NT2/D1 (cell line): ENCODE measurements around the gene SMIM13.

Experiments used
- DNase-seq: peaks from one replicate; pipeline ENCODE4 v3.0.0-alpha.2; 2011; ENCODE audit warnings: low read depth, low spot score
- H3K27me3 ChIP-seq: 2 replicates; pipeline ENCODE4 v1.6.0; 2011; ENCODE audit warnings: mild to moderate bottlenecking; ENCODE audit not compliant: insufficient read length, insufficient read depth
- H3K36me3 ChIP-seq: 2 replicates; pipeline ENCODE4 v1.6.1; 2011; ENCODE audit warnings: mild to moderate bottlenecking, low read length, mixed read lengths; ENCODE audit not compliant: insufficient read depth, insufficient read length
- H3K4me1 ChIP-seq: 2 replicates; pipeline ENCODE4 v1.5.1; 2011; ENCODE audit not compliant: insufficient read depth, insufficient read length
- H3K4me3 ChIP-seq: 2 replicates; pipeline ENCODE4 v1.5.1; 2011; ENCODE audit warnings: low read depth; ENCODE audit not compliant: insufficient read length
- H3K9ac ChIP-seq: 2 replicates; pipeline ENCODE4 v1.6.0; 2011; ENCODE audit warnings: low read depth; ENCODE audit not compliant: insufficient read length
- H3K9me3 ChIP-seq: 2 replicates; pipeline ENCODE4 v1.5.1; 2011; ENCODE audit warnings: mild to moderate bottlenecking, low read length; ENCODE audit not compliant: insufficient read depth
- SUZ12 ChIP-seq: IDR thresholded peaks from 2 replicates; pipeline ENCODE4 v1.6.1; 2011; ENCODE audit not compliant: insufficient read length, insufficient read depth; ENCODE audit errors: extremely low read depth
- YY1 ChIP-seq: IDR thresholded peaks from 2 replicates; pipeline ENCODE4 v1.6.1; 2011; ENCODE audit not compliant: insufficient read length, insufficient read depth
- ZNF274 ChIP-seq: IDR thresholded peaks from 2 replicates; pipeline ENCODE4 v1.6.1; 2011; ENCODE audit warnings: mild to moderate bottlenecking, low read depth, low read length

Gene SMIM13

GRCh38 chr6:11139051-11139960, 45.7 kb downstream of the SMIM13 start:
- no peaks in the 10 kb centered on the region for H3K9me3 ChIP-seq
- no peak overlapping the region for H3K9ac ChIP-seq
- H3K36me3 ChIP-seq, result peaks cover 14% of the 10 kb centered on the region
- TF ChIP-seq ZNF274 (no peak), YY1 (no peak), SUZ12 (no peak)
- H3K4me1 ChIP-seq, result no peaks in the 10 kb centered on the region
- no peak for DNase-seq
- no peaks in the 10 kb centered on the region for H3K27me3 ChIP-seq
- H3K4me3 ChIP-seq, result no peak overlapping the region

- H3K27me3 ChIP-seq, result no peaks in the 10 kb centered on the region
- no peak overlapping the region for H3K9ac ChIP-seq
- TF ChIP-seq YY1 (no peak), ZNF274 (no peak), SUZ12 (no peak)
- no peaks in the 10 kb centered on the region for H3K4me1 ChIP-seq
- H3K9me3 ChIP-seq, result no peaks in the 10 kb centered on the region
- H3K4me3 ChIP-seq, result no peak overlapping the region
- DNase-seq, result no peak
- H3K36me3 ChIP-seq, result peaks cover 9% of the 10 kb centered on the region
Measured at GRCh38 chr6:11140056-11140455, 46.4 kb downstream of the SMIM13 start.

- DNase-seq, result no peak
- no peaks in the 10 kb centered on the region for H3K36me3 ChIP-seq
- H3K27me3 ChIP-seq, result no peaks in the 10 kb centered on the region
- H3K9me3 ChIP-seq, result no peaks in the 10 kb centered on the region
- no peak overlapping the region for H3K4me3 ChIP-seq
- TF ChIP-seq YY1, result no peak
- no peak for TF ChIP-seq ZNF274
- TF ChIP-seq SUZ12, result no peak
- no peaks in the 10 kb centered on the region for H3K4me1 ChIP-seq
- no peak overlapping the region for H3K9ac ChIP-seq
Measured at GRCh38 chr6:11141295-11141694, 47.7 kb downstream of the SMIM13 start.

GRCh38 chr6:11142296-11143027, 48.8 kb downstream of the SMIM13 start:
- H3K4me1 ChIP-seq, result no peaks in the 10 kb centered on the region

GRCh38 chr6:11143394-11144371, 50.0 kb downstream of the SMIM13 start:
- Histone ChIP-seq H3K36me3 (no peaks in the 10 kb centered on the region), H3K27me3 (no peaks in the 10 kb centered on the region), H3K9me3 (no peaks in the 10 kb centered on the region), H3K4me3 (no peak overlapping the region), H3K9ac (no peak overlapping the region), H3K4me1 (no peaks in the 10 kb centered on the region)
- no peak for DNase-seq
- no peak for TF ChIP-seq YY1
- TF ChIP-seq SUZ12, result no peak
- no peak for TF ChIP-seq ZNF274

More at GRCh38 chr6:11142296-11143027, 48.8 kb downstream of the SMIM13 start:
- Histone ChIP-seq H3K9me3 (no peaks in the 10 kb centered on the region), H3K27me3 (no peaks in the 10 kb centered on the region), H3K9ac (no peak overlapping the region), H3K36me3 (no peaks in the 10 kb centered on the region), H3K4me3 (no peak overlapping the region)
- TF ChIP-seq YY1 (no peak), ZNF274 (no peak), SUZ12 (no peak)
- DNase-seq, result no peak

GRCh38 chr6:11144393-11144851, 50.8 kb downstream of the SMIM13 start:
- no peak for DNase-seq
- Histone ChIP-seq H3K4me1 (no peaks in the 10 kb centered on the region), H3K36me3 (no peaks in the 10 kb centered on the region), H3K9me3 (no peaks in the 10 kb centered on the region), H3K27me3 (no peaks in the 10 kb centered on the region), H3K4me3 (no peak overlapping the region), H3K9ac (no peak overlapping the region)
- TF ChIP-seq ZNF274 (no peak), YY1 (no peak), SUZ12 (no peak)
